ENCODE data around the gene SMAD3.

GRCh38 chr15:67161412-67161811, 96.0 kb downstream of the SMAD3 start:
- TF ChIP-seq POLR2A (IDR thresholded peaks at IDR 0.05) (no peak), CTCF (IDR thresholded peaks at IDR 0.05) (no peak)
